Left lobe of liver (tissue), 1 donor: ENCODE results near the gene TBX15. TPM values are rescaled to one million over a fixed set of nuclear protein-coding genes. Genes with fewer than 3 reads are reported as not detected.

Source experiments
- total RNA-seq: library from RNA; stranded (reverse); gene quantifications from one replicate; pipeline ENCODE4 v1.2.1, GENCODE V29; 2021
- donor health status: DM: no; HTN: yes; CAD: no.

The TBX15 gene
- total RNA-seq, 1 donor from 2014 or later = 15.0 TPM

Other genes starting within 250 kb of the TBX15 start
- 4.7 TPM for gene WARS2, start 152.3 kb upstream of the TBX15 start, total RNA-seq